ENCODE results near the gene SORCS2. TPM values are rescaled to one million over a fixed set of nuclear protein-coding genes. Genes with fewer than 3 reads are reported as not detected.

SORCS2 gene
- total and polyA plus RNA-seq, 12 donors, result 0.25 to 5.4 (median 2.2) TPM

GRCh38 chr4:7767966-7768365, 575.6 kb downstream of the SORCS2 start:
- ATAC-seq, result no peak
- H3K36me3 ChIP-seq, result peaks cover 0 to 92% (median 4%) of the 10 kb centered on the region in 9 donors
- intact Hi-C loops (cut with DNase I), result loop anchor here in 1 of 10 donors (2.0 kb wide), 1 partner anchor 33 kb away; no protein-coding TSS in a partner anchor

GRCh38 chr4:7768736-7769135, 576.4 kb downstream of the SORCS2 start:
- no peak for TF ChIP-seq CTCF (IDR thresholded peaks at IDR 0.05)
- intact Hi-C loops (cut with DNase I), result no loop called here

More at GRCh38 chr4:7767966-7768365, 575.6 kb downstream of the SORCS2 start:
- WGBS, 2 donors, result 95 to 96% methylated on average over 13 of the region's 13 CpGs
- DNase-seq, result no peak
- Histone ChIP-seq H3K4me1 (peaks cover 0 to 14% (median 0%) of the 10 kb centered on the region in 9 donors), H3K9me3 (no peaks in the 10 kb centered on the region), H3K4me3 (no peak overlapping the region), H3K27ac (no peak overlapping the region), H3K27me3 (no peaks in the 10 kb centered on the region)
- TF ChIP-seq CTCF (IDR thresholded peaks at IDR 0.05), result no peak

GRCh38 chr4:7769396-7770223, 577.3 kb downstream of the SORCS2 start:
- no peak overlapping the region for H3K27ac ChIP-seq
- peak in 2 of 8 donors; percentile 12 to 29 for ATAC-seq
- H3K4me1 ChIP-seq, result peaks cover 0 to 14% (median 0%) of the 10 kb centered on the region in 9 donors
- no peaks in the 10 kb centered on the region for H3K27me3 ChIP-seq
- no peak for TF ChIP-seq CTCF (IDR thresholded peaks at IDR 0.05)
- DNase-seq, result no peak
- WGBS, 2 donors, result 81 to 82% methylated on average over 20 of the region's 20 CpGs
- no peak overlapping the region for H3K4me3 ChIP-seq
- intact Hi-C loops (cut with DNase I), result loop anchor here in 4 of 10 donors (2.0 to 10.0 kb wide), 2 partner anchors 33 to 215 kb away; no protein-coding TSS in a partner anchor
- no peaks in the 10 kb centered on the region for H3K9me3 ChIP-seq
- H3K36me3 ChIP-seq, result peaks cover 0 to 93% (median 8%) of the 10 kb centered on the region in 9 donors

More at GRCh38 chr4:7768736-7769135, 576.4 kb downstream of the SORCS2 start:
- no peaks in the 10 kb centered on the region for H3K9me3 ChIP-seq
- DNase-seq (no peak), ATAC-seq (no peak)
- no peaks in the 10 kb centered on the region for H3K27me3 ChIP-seq
- H3K4me3 ChIP-seq, result no peak overlapping the region
- H3K27ac ChIP-seq, result no peak overlapping the region
- 94 to 97% methylated on average over 16 of the region's 16 CpGs for WGBS, 2 donors
- peaks cover 0 to 14% (median 0%) of the 10 kb centered on the region in 9 donors for H3K4me1 ChIP-seq
- H3K36me3 ChIP-seq, result peaks cover 0 to 91% (median 8%) of the 10 kb centered on the region in 9 donors

GRCh38 chr4:7770224-7771050, 578.1 kb downstream of the SORCS2 start:
- no peak for DNase-seq
- no peak for ATAC-seq
- H3K4me3 ChIP-seq, result no peak overlapping the region
- no peaks in the 10 kb centered on the region for H3K27me3 ChIP-seq
- no peaks in the 10 kb centered on the region for H3K9me3 ChIP-seq
- H3K36me3 ChIP-seq, result peaks cover 0 to 94% (median 8%) of the 10 kb centered on the region in 9 donors
- H3K27ac ChIP-seq, result no peak overlapping the region
- TF ChIP-seq CTCF (IDR thresholded peaks at IDR 0.05), result peak; percentile 27 to 70 (median 53)
- intact Hi-C loops (cut with DNase I), result loop anchor here in 4 of 10 donors (2.0 to 10.0 kb wide), 2 partner anchors 32 to 214 kb away; no protein-coding TSS in a partner anchor
- peaks cover 0 to 14% (median 0%) of the 10 kb centered on the region in 9 donors for H3K4me1 ChIP-seq
- 82 to 87% methylated on average over 13 of the region's 13 CpGs for WGBS, 2 donors
